Measurements from ENCODE around the gene CELA2A.

DNA sequence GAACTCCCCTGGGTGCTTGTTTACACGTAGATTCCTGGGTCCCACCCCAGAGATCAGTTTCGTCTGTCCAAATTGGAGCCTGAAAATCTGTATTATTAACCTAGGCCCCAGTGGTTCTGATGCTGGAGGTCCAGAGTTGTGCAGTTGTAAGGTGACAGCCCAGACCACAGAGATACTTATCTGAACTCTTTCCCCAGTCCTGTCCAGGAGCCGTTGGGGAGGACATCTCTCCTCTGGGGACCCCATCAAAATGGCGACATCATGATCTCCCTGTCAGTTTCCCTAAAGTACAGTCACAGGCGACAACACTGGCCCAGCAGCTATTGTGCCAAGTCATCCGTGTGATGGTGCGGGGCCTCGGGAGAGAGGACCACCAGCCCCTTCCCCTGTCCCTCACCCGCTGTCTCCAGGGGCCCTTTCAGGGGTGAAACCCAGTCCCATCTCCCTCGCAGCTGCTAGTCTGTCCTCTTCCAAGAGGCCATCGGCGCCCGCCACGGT is 47.6 kb upstream of the CELA2A start:
- TF ChIP-seq, protein P1, sequence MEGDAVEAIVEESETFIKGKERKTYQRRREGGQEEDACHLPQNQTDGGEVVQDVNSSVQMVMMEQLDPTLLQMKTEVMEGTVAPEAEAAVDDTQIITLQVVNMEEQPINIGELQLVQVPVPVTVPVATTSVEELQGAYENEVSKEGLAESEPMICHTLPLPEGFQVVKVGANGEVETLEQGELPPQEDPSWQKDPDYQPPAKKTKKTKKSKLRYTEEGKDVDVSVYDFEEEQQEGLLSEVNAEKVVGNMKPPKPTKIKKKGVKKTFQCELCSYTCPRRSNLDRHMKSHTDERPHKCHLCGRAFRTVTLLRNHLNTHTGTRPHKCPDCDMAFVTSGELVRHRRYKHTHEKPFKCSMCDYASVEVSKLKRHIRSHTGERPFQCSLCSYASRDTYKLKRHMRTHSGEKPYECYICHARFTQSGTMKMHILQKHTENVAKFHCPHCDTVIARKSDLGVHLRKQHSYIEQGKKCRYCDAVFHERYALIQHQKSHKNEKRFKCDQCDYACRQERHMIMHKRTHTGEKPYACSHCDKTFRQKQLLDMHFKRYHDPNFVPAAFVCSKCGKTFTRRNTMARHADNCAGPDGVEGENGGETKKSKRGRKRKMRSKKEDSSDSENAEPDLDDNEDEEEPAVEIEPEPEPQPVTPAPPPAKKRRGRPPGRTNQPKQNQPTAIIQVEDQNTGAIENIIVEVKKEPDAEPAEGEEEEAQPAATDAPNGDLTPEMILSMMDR (IDR thresholded peaks at IDR 0.05): no peak
- TF ChIP-seq, protein P2, sequence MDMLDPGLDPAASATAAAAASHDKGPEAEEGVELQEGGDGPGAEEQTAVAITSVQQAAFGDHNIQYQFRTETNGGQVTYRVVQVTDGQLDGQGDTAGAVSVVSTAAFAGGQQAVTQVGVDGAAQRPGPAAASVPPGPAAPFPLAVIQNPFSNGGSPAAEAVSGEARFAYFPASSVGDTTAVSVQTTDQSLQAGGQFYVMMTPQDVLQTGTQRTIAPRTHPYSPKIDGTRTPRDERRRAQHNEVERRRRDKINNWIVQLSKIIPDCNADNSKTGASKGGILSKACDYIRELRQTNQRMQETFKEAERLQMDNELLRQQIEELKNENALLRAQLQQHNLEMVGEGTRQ (IDR thresholded peaks at IDR 0.05; ENCODE audit: borderline replicate concordance, low read depth, low read length): no peak
- TF ChIP-seq FOXM1 (IDR thresholded peaks at IDR 0.05; ENCODE audit: low read depth) (no peak), RCOR1 (IDR thresholded peaks at IDR 0.05; ENCODE audit: low read length) (no peak), EP300 (IDR thresholded peaks at IDR 0.05; ENCODE audit: borderline replicate concordance in 1 of 2, low read depth in 1 of 2, low read length in 1 of 2) (no peak), JUND (IDR thresholded peaks at IDR 0.05) (no peak), POLR2AphosphoS5 (IDR thresholded peaks at IDR 0.05; ENCODE audit: low read depth, low read length) (no peak), SMC3 (IDR thresholded peaks at IDR 0.05; ENCODE audit: low read depth, low read length) (no peak), YY1 (IDR thresholded peaks at IDR 0.05; ENCODE audit: low read depth) (no peak), RFX5 (IDR thresholded peaks at IDR 0.05; ENCODE audit: low read length) (no peak), EZH2phosphoT487 (IDR thresholded peaks at IDR 0.05; ENCODE audit: borderline replicate concordance, low read depth) (no peak), RAD21 (IDR thresholded peaks at IDR 0.05; ENCODE audit: low read length) (no peak)
- TF ChIP-seq, protein P3, sequence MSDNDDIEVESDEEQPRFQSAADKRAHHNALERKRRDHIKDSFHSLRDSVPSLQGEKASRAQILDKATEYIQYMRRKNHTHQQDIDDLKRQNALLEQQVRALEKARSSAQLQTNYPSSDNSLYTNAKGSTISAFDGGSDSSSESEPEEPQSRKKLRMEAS (IDR thresholded peaks at IDR 0.05; ENCODE audit: low read depth): no peak

All from SK-N-SH (cell line).